GM21737 (cell line): Measurements from ENCODE around the gene ACADSB.

Source experiments
- ATAC-seq: cut with Tn5 transposase; IDR thresholded peaks from one replicate; pipeline ENCODE4 v1.9.1; 2021; ENCODE audit warnings: mild to moderate bottlenecking, moderate library complexity; ENCODE audit not compliant: unreplicated experiment

ACADSB gene

GRCh38 chr10:123001370-123001769 lies 7.4 kb upstream of the ACADSB start:
- no peak for ATAC-seq

DNA sequence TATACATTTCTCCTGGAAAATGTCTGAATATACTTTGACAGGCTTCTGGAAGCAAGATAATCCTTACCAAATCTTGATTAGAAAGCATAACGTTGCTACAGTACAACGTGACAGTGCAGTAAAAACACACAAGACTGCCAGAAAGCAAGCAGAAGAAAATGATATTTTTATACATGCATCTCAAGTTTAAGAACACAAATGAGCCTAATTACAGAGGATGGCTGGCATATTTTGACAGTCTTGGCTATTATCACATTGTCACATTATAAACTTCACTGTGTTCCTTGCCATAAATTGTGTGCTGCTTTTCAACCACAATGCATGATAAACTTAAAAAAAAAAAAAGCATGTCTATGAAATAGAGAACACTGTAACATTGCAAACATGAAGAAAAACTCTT lies 4.5 kb upstream of the ACADSB start:
- no peak for ATAC-seq

DNA sequence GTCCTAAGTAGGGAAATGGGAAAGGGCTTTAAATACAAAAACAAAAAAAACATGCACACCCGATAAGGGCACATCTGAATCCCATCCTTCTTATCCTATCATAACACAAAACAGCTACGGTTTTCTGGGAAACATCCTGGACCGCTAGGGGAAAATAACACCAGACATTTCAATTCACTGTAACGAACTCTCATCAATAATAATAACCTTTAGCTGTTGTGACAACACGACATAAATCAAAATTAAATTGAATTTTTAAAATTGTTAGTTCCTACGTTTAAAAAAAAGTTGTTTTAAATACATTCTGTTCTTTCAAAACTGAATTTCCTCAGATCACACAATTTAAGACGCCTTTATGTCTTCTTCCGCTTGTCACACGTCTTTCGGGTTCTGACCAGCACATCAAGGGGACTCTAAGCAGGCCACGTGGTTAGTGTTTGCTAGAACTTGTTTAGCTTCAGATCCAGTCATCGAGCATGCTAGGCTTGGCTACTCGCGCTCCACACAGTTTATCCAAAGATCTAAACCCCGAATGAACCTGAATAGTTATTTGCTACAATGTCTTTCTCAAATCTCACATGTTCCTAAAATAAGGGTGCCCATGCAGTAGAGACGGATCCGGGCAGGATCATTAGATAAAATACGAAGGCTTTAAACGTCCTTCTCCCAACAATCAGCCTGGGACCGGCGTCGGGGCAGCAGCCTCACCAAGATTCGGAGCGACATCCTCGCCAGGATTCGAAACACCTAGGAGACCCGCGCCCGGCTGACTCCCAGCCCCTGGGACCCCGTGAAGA lies 1.1 kb upstream of the ACADSB start:
- ATAC-seq, result peak; percentile 31

DNA sequence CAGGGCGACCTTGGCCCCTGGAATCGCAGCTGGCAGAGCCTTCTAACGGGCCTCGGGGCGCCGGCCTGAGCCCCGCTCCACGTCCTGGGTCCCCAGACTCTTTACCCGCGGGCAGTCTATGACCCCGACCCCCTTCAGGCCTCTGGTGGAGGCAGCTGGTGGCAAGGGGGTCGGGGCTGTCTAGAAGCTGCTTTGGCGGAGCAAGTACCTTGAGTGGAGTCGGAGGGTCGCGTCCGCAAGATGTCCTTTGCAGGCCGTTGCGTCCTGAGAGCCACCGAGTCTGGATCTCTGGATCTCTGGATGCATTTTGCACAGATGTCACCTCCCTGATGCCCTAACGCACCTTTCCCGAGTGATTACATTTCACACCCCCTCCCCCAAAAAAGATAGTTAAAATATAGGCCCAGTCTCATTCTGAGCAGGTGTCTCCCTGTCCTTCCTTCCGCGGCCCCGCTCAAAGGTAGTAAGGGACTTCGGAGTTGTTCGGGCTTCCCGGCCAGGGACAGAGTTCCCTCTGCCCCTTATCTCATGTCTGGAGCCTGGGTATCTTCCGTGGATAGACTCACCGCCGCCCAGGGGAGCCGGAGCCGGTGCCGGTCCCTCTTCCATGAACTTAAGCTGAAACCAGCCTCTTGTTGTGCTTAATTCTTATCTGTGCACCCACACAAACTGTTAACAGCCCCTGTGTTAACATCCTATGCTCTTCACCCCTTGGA lies 457 bp downstream of the ACADSB start:
- peak; percentile 17 for ATAC-seq

GRCh38 chr10:123011987-123012386 lies 3.2 kb downstream of the ACADSB start:
- no peak for ATAC-seq

GRCh38 chr10:123013456-123014419 lies 4.9 kb downstream of the ACADSB start:
- ATAC-seq, result no peak

GRCh38 chr10:123014772-123015171 lies 6.0 kb downstream of the ACADSB start:
- ATAC-seq, result no peak

GRCh38 chr10:123016228-123016627 lies 7.4 kb downstream of the ACADSB start:
- no peak for ATAC-seq

- ATAC-seq, result no peak
Measured at GRCh38 chr10:123017421-123018165, 8.8 kb downstream of the ACADSB start.

DNA sequence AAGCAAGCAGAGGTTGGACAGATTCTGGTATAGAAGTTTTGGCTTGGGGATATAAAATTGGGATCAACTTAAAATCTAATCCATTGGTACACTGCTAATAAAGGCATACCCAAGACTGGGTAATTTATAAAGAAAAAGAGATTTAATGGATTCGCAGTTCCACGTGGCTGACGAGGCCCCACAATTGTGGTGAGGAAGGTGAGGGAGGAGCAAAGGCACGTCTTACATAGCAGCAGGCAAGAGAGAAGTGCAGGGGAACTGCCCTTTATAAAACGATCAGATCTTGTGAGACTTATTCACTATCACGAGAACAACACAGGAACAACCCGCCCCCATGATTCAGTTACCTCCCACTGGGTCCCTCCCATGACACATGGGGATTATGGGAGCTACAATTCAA lies 9.7 kb downstream of the ACADSB start:
- ATAC-seq, result no peak

DNA sequence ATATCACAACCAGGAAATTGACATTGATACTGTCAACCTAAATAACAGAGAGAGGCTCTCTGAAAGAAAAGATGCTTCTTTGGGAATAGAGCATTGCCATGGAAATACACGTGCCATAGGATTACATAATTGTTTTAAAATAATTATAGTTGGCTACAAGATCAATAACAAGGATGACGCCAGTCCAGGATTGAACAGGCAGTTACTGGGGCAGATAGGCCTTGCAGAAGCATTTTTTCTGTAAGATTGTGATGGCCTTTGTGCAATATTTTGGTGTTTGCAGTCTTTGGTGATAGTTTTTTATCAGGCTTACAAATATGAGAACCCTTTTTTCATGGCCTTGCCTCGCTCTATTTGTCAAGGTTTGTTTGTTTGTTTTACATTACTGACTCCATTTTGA lies 10.5 kb downstream of the ACADSB start:
- ATAC-seq, result no peak

- no peak for ATAC-seq
Measured at GRCh38 chr10:123019941-123020703, 11.3 kb downstream of the ACADSB start.

GRCh38 chr10:123021517-123021916 lies 12.7 kb downstream of the ACADSB start:
- ATAC-seq, result no peak

DNA sequence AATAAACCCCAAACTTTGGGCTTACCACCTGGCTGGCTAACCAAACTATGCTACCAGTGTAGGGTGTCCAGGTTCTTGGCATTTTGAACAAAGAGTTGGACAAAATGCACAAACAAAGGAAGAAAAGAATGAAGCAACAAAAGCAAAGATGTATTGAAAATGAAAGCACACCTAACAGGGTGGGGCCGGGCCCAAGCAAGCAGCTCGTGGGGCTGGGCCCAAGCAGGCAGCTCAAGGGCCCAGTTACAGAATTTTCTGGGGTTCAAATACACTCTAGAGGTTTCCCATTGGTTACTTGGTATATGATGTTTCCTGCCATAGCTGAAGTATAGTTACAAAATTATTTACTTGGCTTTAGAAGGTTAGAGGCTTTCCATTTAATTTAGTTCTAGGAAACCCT lies 15.7 kb downstream of the ACADSB start:
- ATAC-seq, result no peak

DNA sequence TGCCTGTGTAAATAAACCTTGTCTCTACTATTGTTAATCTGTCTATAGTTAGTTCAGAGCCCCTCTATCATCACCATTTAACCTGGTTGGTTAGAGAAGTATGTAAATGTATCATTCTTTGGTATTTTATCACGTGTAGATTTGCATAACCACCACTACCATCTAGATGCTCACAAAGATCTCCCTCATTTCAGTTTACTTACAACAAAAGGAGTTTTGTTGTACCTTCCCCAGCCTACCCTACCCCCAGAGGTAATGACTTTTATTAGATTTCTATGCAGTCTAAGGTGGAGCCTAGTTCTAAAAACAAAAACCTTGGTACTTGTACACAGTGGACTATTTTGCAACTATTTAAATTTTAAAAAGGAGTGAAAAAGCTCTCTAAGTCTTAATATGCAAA lies 17.5 kb downstream of the ACADSB start:
- no peak for ATAC-seq

DNA sequence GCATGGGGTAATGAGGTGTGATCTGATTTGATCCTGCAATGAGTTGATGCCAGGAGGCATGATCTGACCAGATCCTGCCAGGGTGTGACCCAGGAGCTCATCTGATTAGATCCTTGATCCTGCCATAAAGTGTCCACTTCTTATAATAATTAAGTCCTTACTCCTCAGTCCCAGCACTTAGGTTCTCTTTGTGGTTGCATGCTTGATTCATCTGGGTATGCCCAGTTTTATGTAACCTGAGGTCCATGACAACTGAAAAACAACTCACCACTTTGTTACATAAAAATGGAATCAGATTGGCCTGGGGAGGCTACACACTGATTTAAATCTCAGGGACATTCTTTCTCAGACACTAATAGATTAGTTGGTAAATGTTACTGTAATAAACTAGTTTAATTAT lies 19.1 kb downstream of the ACADSB start:
- no peak for ATAC-seq

GRCh38 chr10:123031124-123031523 lies 22.3 kb downstream of the ACADSB start:
- ATAC-seq, result no peak

GRCh38 chr10:123034332-123034731 lies 25.5 kb downstream of the ACADSB start:
- no peak for ATAC-seq

DNA sequence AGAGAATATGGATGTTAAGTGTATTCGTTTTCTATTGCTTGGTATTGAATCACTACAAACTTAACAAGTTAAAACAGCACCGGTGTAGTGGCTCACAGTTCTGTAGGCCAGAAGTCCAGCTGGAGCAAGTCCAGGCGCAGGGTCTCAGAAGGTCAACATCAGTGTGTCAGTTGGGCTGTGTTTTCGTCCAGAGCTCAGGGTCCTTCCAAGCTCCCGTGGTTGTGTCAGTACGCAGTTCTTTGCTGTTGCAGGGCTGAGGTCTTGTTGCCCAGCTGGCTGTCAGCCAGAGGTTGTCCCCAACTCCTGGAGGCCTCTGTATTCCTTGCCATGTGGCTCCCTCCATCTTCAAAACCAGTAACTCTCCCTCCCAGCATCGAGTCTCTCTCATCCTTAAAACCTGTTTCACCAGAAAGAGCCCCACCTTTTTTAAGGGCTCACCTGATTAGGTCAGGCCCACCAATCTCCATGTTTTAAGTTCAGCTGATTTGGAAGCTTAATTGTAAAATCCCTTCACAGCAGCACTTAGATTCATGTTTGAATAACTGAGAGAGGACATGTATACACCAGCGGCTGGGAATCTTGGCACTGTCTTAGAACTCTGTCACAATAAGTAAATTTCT lies 26.8 kb downstream of the ACADSB start:
- no peak for ATAC-seq
